ENCODE data around the gene PCDHGB2.
"Not testable (repeated sequence)": the region's sequence is repeated elsewhere in the genome, so short reads cannot be mapped to it uniquely, and the experiment has no call there.

Gene PCDHGB2

GRCh38 chr5:141359790-141360426 lies at the start of gene PCDHGB2:
TSS of gene PCDHGB2 (plus strand) at chr5:141359994. CDS start at chr5:141360136, 142 bp downstream.
- no peak for DNase-seq

DNA sequence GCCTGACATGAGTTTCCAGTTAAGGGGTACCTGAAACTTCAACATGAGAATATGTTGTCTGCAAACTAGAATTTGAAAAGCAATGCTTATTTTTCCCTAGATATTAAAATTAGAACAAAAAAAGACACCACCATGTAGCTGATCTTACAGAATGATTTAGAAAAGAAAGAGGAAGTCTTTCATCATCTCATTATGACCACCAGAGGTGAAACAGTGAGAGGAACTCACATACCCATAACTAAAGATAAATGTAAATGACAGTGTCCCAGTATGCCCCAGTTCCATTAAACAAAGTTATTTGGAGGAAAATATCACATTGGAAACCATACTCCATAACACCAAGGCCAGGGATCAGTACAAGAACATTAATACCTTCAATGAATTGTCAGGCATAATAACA lies 46.1 kb upstream of the PCDHGB2 start:
- DNase-seq, result no peak

DNA sequence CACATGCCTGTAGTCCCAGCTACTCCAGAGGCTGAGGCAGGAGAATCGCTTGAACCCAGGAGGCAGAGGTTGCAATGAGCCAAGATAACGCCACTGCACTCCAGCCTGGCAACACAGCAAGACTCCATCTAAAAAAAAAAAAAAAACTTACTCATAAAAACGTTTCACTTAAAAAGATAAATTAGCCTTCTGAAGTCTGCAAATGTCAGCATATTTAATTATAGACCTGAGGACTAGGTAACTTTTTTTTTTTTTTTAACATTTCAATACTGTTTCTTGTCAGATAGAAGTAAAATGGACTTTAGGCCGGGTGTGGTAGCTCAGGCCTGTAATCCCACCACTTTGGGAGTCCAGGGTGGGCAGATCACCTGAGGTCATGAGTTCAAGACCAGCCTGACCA lies 42.8 kb upstream of the PCDHGB2 start:
- DNase-seq, result not testable (repeated sequence)

- DNase-seq, result no peak
Measured at GRCh38 chr5:141319202-141319601, 40.6 kb upstream of the PCDHGB2 start.

- DNase-seq, result no peak
Measured at GRCh38 chr5:141319699-141320098, 40.1 kb upstream of the PCDHGB2 start.

DNA sequence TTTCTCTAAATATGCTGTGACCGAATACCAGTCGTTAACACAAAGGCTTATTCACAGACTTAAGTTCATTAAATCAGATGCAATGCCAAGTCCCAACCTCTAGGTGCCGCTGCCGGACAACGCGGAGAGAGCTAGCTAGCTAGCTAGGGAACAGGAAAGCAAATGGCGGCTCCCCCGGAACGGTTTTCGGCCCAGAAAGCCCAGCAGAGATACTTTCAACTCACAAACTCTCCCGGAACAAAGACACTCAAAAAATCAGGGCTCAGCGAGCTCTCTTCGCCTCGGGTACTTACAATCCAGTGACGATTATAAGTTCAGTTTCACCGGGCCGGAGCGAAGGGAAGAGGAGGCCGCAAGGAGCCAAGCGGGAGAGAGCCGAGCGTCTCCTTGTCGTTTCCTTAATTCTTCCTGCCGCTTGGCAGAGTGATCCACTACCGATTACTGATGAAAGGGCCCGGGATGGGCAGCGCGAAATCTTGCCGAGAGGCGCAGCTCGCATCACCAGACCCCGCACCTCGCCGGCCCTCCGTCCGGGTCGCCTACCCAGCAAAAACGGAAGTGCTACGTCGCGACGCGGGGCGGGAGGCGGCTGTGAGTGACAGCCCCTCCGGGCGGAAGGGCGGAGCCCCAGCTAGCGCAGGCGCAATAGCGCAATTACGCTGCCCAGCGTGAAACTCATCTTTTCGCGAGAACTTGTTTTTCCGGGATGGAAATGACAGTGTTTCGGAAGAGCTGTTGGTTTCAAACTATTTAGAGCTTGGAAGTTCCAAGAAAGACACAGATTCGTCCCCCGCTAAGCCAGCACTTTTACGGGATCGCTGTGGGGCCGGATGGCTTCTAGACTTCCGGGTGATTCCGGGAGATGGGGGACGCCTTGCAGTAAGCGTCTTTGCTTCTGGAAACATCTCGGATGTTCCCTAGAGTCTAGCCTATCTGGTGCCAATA lies 39.3 kb upstream of the PCDHGB2 start, which contains the start of gene TAF7:
TAF7 (minus strand) TSS at position 560 of the 945 bp plus-strand sequence. CDS start 740 bp downstream, outside the sequence.
- peak; percentile 92 for DNase-seq

DNA sequence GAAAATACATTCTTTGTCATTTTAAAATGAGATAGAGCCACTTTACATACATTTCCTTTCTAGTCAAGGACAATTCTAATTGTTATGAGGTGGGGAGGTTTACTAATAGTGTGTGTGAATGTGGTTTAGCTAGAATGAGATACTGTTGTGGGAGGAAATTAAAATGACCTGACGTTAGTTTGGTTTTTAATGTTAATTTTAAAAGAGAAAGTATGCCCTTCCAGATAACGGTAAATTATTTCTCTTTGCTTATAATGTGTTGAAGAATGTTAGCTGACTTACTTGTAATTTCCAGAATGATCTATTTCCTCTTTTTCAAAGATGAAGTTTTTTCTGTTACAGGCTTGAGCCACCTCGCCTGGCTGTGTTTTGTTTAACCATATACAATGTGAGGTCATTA lies 37.5 kb upstream of the PCDHGB2 start:
- no peak for DNase-seq

GRCh38 chr5:141326088-141326854 lies 33.5 kb upstream of the PCDHGB2 start:
- DNase-seq, result peak; percentile 78

GRCh38 chr5:141328231-141328630 lies 31.6 kb upstream of the PCDHGB2 start:
- no peak for DNase-seq

DNA sequence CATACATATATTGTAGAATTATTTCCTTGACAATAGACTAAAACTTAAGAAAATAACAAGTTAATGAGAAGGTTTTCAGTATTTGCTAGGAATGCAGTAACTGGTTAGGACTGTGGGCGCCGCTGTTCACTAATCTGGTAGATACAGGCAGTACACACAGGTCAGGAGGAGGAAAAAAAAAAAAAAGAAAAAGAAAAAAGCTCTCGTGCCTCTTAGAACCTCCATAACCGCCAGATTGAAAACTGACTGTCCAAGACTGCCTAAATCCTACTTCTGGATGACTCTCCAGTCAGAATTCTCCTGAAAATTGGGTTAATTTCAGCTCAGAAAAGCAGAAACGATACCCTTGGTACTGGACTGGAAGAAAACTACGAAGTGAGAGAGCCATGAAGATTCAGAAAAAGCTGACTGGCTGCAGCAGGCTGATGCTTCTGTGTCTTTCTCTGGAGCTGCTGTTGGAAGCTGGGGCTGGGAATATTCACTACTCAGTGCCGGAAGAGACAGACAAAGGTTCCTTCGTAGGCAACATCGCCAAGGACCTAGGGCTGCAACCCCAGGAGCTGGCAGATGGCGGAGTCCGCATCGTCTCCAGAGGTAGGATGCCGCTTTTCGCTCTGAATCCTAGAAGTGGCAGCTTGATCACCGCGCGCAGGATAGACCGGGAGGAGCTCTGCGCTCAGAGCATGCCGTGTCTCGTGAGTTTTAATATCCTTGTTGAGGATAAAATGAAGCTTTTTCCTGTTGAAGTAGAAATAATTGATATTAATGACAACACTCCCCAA lies 29.3 kb upstream of the PCDHGB2 start, which contains the start of gene PCDHGA1:
PCDHGA1 (plus strand) TSS at position 216 of the 782 bp plus-strand sequence.
- peak; percentile 25 for DNase-seq

- DNase-seq, result not testable (repeated sequence)
Measured at GRCh38 chr5:141332571-141332970, 27.2 kb upstream of the PCDHGB2 start.

DNA sequence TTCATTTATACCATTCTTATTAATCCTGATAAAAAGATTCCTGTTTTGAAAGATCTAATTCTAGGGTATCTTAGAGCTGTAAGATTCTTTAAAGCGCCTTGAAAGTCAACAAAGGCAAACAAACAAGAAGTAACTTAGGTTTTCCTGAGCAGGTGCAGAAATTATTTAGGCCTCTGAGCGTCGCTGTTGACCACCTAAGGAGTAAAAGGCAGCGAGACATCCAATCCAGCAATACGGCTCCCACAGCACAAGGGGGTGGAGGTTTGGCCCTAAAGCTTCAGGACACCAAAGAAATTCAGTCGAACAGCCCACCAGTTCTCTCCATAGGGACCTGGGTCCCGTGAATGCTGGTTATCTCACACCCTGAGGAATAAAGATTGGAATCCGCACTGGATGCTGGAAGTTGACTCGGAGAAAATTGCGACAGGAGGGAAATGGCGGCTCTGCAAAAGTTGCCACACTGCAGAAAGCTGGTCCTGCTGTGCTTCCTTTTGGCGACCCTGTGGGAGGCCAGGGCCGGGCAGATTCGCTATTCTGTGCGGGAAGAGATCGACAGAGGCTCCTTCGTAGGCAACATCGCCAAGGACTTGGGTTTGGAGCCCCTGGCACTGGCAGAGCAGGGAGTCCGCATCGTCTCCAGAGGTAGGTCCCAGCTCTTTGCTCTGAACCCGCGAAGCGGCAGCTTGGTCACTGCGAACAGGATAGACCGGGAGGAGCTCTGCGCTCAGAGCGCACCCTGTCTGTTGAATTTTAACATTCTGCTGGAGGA lies 21.1 kb upstream of the PCDHGB2 start, which contains the start of gene PCDHGA2:
PCDHGA2 (plus strand) TSS at position 223 of the 769 bp plus-strand sequence.
- no peak for DNase-seq

- DNase-seq, result not testable (repeated sequence)
Measured at GRCh38 chr5:141340781-141341354, 18.9 kb upstream of the PCDHGB2 start.

GRCh38 chr5:141342773-141343172 lies 17.0 kb upstream of the PCDHGB2 start:
- DNase-seq, result no peak

GRCh38 chr5:141343242-141343952 lies 16.4 kb upstream of the PCDHGB2 start, which contains the start of gene PCDHGA3:
TSS of gene PCDHGA3 (plus strand) at chr5:141343829. CDS start at chr5:141344034, 205 bp downstream.
- no peak for DNase-seq

DNA sequence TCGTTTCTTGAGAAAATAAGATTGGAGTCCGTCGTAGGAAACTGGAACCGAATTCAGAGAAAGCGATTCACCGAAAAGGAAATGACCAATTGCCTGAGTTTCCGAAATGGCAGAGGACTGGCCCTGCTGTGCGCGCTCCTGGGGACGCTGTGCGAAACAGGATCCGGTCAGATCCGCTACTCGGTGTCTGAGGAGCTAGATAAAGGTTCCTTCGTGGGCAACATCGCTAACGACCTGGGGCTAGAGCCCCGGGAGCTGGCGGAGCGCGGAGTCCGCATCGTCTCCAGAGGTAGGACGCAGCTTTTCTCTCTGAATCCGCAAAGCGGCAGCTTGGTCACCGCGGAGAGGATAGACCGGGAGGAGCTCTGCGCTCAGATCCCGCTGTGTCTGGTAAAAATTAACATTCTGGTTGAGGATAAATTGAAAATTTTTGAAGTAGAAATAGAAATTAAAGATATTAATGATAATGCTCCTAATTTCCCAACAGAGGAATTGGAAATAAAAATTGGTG lies 15.8 kb upstream of the PCDHGB2 start:
- no peak for DNase-seq

DNA sequence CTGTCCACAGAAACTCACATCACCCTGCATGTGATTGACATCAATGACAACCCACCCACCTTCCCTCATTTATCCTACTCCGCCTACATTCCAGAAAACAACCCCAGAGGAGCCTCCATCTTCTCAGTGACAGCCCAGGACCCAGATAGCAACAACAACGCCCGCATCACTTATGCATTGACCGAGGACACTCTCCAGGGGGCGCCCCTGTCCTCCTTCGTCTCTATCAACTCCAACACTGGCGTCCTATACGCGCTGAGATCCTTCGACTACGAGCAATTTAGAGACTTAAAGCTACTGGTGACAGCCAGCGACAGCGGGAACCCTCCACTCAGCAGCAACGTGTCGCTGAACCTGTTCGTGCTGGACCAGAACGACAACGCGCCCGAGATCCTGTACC lies 14.5 kb upstream of the PCDHGB2 start:
- DNase-seq, result no peak

GRCh38 chr5:141346017-141346416 lies 13.8 kb upstream of the PCDHGB2 start:
- DNase-seq, result not testable (repeated sequence)

- DNase-seq, result peak; percentile 48
Measured at GRCh38 chr5:141349917-141350619, 9.7 kb upstream of the PCDHGB2 start, which contains the start of gene PCDHGB1. TSS of gene PCDHGB1 (plus strand) at chr5:141350099. CDS start at chr5:141350261, 162 bp downstream.
